Activated T-cell treated with anti-CD3 and anti-CD28 coated beads, Interleukin-2, amount 50 U/mL, for 4 hours (primary cell): ENCODE data around the gene ESYT1. TPM values are rescaled to one million over a fixed set of nuclear protein-coding genes. Genes with fewer than 3 reads are reported as not detected.
A peak's percentile ranks its signal among the peaks of the same experiment; 100 is the strongest.

ENCODE experiments used
- ATAC-seq, 2 donors: fragments of 200-7000 bp; cut with Tn5 transposase; one replicate each; pipeline ENCODE4 v1.10.0; 2021
- DNase-seq: peaks from one replicate; pipeline ENCODE4 v3.0.0-alpha.2; 2020
- H3K27me3 Mint-ChIP-seq: one replicate; pipeline ENCODE4 v1.8.0; 2021; ENCODE audit warnings: low read depth, mixed read lengths
- H3K36me3 Mint-ChIP-seq: one replicate; pipeline ENCODE4 v1.8.0; 2022; ENCODE audit warnings: mixed read lengths; ENCODE audit not compliant: insufficient read depth
- H3K4me1 Mint-ChIP-seq: one replicate; pipeline ENCODE4 v1.8.0; 2021; ENCODE audit warnings: low read depth, mixed read lengths
- H3K4me3 Mint-ChIP-seq: one replicate; pipeline ENCODE4 v1.8.0; 2021; ENCODE audit warnings: mild to moderate bottlenecking, moderate library complexity, mixed read lengths
- H3K9me3 Mint-ChIP-seq: one replicate; pipeline ENCODE4 v1.8.0; 2021; ENCODE audit warnings: mixed read lengths
- total RNA-seq, 3 donors: library from RNA; stranded (reverse); gene quantifications; one replicate each; pipeline ENCODE4 v1.2.1, GENCODE V29; 2021

The ESYT1 gene
- total RNA-seq, 3 donors from 2014 or later, result 95.9 to 113 (median 106) TPM

DNA sequence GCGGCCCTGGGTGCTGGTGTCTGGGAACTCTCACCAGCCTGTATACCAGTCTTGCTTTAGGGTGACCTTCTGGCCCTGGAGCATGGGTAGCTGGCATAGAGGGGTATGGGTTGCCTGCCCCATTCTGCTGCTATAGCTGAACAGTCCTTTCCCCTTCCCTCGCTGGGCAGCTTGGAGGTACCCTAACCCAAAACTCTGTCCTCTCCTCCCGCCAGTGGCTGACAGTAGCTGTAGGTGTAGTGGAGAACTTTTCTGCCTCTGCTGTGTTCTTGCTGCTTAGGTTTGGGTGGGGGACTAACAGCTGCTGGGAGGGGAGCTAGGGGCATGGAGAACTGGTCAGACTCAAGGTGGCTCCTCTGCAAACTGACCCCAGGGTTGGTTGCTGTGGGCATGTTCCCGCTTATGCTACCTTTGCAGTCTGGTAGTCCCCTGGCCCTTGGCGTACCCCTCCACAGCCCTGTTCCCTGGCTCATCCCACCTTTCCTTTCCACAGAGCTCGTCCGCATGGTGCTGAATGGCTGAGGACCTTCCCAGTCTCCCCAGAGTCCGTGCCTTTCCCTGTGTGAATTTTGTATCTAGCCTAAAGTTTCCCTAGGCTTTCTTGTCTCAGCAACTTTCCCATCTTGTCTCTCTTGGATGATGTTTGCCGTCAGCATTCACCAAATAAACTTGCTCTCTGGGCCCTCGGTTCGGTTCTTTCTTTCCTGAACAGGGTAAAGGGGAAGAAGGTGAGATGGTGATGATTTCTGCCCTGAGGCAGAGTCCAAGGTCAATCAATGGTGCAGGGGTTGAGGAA is 33.0 kb downstream of the ESYT1 start:
- H3K4me3 Mint-ChIP-seq, result peak overlapping the region; percentile 95
- H3K9me3 Mint-ChIP-seq, result no peaks in the 10 kb centered on the region
- no peak for DNase-seq
- peaks cover 38% of the 10 kb centered on the region for H3K36me3 Mint-ChIP-seq
- peaks cover 35% of the 10 kb centered on the region for H3K4me1 Mint-ChIP-seq
- ATAC-seq, result no peak
- H3K27me3 Mint-ChIP-seq, result no peaks in the 10 kb centered on the region

DNA sequence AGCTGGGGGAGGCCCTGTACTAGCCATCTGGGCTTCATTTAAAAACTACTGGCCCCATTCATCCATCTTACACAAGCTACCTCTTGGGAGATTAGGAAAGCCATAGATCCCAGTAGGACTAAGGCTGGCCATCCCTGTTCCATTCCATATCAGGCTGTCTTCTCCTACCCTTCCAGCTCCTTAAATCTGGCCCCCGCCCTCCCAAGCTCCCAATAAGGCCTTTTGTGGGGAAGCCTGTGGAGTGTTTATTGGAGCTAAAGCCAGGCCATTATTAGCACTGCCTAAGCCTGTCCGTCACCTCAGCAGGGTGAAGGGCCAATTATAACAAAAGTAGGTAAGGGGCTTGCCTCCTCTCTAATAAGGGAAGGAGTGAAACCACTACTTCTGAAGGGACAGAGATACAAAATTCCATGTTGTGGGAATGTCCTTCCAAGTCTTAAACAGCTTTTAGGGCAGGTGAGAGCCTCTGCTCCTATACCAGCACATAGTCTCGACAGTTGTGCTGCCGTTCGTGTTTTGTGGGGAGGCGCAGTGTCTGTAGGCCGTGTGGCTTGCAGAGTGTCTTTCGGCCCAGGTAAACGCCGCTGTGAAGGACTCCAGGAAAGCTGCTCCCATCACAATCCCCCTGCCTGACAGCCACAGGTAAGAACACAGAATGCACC is 33.8 kb downstream of the ESYT1 start:
- no peak for DNase-seq
- no peaks in the 10 kb centered on the region for H3K9me3 Mint-ChIP-seq
- ATAC-seq, result no peak
- H3K36me3 Mint-ChIP-seq, result peaks cover 38% of the 10 kb centered on the region
- no peaks in the 10 kb centered on the region for H3K27me3 Mint-ChIP-seq
- H3K4me3 Mint-ChIP-seq, result peak overlapping the region; percentile 95
- peaks cover 35% of the 10 kb centered on the region for H3K4me1 Mint-ChIP-seq

- H3K36me3 Mint-ChIP-seq, result peaks cover 42% of the 10 kb centered on the region
- no peak overlapping the region for H3K4me3 Mint-ChIP-seq
- ATAC-seq (no peak), DNase-seq (no peak)
- H3K27me3 Mint-ChIP-seq, result no peaks in the 10 kb centered on the region
- no peaks in the 10 kb centered on the region for H3K9me3 Mint-ChIP-seq
- H3K4me1 Mint-ChIP-seq, result peaks cover 28% of the 10 kb centered on the region
Measured at GRCh38 chr12:56162468-56163290, 34.6 kb downstream of the ESYT1 start.

DNA sequence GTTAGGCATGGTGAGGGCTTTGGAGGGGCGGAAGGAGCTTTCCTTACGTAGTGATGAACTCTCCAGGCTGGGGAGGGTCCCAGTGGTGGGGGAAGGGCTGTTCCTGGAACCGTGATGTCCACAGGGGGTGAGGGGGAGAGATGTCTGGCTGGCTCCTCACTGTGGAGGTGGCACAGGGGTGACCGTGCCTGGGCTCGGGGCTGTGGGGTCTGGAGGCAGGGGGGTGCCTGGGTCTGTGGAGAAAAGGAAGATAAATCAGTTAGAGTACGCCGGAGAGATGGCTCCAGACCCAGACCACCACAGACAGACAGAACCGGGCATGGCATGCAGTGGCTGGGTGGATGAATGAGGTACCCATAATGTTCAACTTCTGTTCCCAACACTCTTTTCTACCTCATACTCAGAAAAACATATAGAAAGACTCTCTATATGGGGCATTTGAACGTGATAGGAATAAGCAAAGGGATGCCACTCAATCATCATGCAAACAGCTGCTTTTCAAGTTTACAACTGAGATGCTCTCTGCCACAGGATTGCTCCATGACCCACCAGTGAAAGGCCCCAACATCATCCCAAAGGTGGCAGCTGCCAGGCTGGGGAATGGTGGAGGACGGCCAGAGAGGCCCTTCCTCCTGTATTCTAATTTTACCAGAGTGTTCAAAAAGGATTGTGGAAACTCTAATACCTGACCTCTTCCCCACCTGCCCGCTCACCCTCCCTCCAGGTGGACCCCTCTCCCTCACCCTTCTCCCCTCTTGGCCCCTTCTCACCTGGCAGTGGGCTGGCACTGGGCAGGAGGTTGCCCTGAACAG is 35.7 kb downstream of the ESYT1 start:
- no peak for DNase-seq

DNA sequence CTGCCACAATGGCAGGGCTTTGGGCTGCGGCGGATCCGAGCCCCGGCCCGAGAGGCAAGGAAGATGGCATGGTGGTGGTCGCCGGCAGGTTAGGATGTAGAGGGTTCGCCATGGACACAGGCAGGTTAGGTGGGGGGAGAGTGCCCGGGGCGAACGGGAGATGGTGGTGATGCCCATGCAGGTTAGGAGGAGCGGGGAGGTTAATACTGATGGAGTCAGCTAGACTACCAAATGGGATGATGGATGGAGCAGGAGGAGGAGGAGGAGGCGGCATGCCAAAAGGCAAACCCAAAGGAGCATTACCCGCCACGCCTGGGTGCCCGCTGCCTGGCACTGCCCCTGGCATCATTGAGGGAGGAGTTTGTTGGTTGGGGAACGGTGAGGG is 36.3 kb downstream of the ESYT1 start:
- Mint-ChIP-seq H3K4me1 (peaks cover 23% of the 10 kb centered on the region), H3K27me3 (no peaks in the 10 kb centered on the region), H3K4me3 (no peak overlapping the region), H3K9me3 (no peaks in the 10 kb centered on the region), H3K36me3 (peaks cover 41% of the 10 kb centered on the region)
- ATAC-seq (no peak), DNase-seq (no peak)

More for the DNA sequence above, 35.7 kb downstream of the ESYT1 start:
- no peak for ATAC-seq
- peaks cover 28% of the 10 kb centered on the region for H3K4me1 Mint-ChIP-seq
- no peaks in the 10 kb centered on the region for H3K9me3 Mint-ChIP-seq
- peaks cover 46% of the 10 kb centered on the region for H3K36me3 Mint-ChIP-seq
- H3K4me3 Mint-ChIP-seq, result no peak overlapping the region
- H3K27me3 Mint-ChIP-seq, result no peaks in the 10 kb centered on the region

- Mint-ChIP-seq H3K27me3 (no peaks in the 10 kb centered on the region), H3K4me1 (peaks cover 14% of the 10 kb centered on the region), H3K9me3 (no peaks in the 10 kb centered on the region), H3K36me3 (peaks cover 42% of the 10 kb centered on the region), H3K4me3 (no peak overlapping the region)
- DNase-seq (no peak), ATAC-seq (no peak)
Measured at GRCh38 chr12:56165369-56165768, 37.3 kb downstream of the ESYT1 start.

DNA sequence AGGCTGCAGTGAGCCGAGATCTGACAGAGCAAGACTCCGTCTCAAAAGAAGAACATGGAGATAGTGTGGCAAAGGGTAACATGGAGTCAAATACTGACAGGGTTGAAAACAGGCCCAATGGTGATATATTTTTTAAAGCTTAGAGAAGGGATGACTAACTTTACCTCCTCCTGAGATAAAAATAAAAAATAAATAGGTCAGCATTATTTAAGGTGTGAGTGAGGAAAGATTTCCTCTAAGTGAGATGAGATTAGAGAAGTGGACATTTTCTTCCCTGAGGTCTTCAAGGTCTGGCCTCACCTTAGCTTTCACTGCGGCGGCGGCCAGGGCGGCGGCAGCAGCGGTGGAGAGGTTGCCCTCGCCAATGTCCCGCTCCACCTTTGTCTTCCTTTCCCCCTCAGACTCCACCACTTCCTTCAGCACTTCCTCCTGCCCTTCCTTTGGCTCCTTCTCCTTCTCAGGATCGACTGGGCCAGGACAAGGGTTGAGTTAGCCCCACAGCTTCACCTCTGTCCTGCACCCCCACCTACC is 41.2 kb downstream of the ESYT1 start:
- Mint-ChIP-seq H3K27me3 (no peaks in the 10 kb centered on the region), H3K4me1 (no peaks in the 10 kb centered on the region), H3K36me3 (peaks cover 31% of the 10 kb centered on the region), H3K9me3 (no peaks in the 10 kb centered on the region), H3K4me3 (no peak overlapping the region)
- DNase-seq (no peak), ATAC-seq (no peak)

- Mint-ChIP-seq H3K36me3 (peaks cover 37% of the 10 kb centered on the region), H3K4me3 (no peak overlapping the region), H3K27me3 (no peaks in the 10 kb centered on the region), H3K9me3 (no peaks in the 10 kb centered on the region), H3K4me1 (no peaks in the 10 kb centered on the region)
- ATAC-seq (no peak), DNase-seq (no peak)
Measured at GRCh38 chr12:56172839-56173238, 44.8 kb downstream of the ESYT1 start.

- Mint-ChIP-seq H3K4me1 (no peaks in the 10 kb centered on the region), H3K27me3 (no peaks in the 10 kb centered on the region), H3K36me3 (peaks cover 46% of the 10 kb centered on the region), H3K4me3 (no peak overlapping the region), H3K9me3 (no peaks in the 10 kb centered on the region)
- ATAC-seq (no peak), DNase-seq (no peak)
Measured at GRCh38 chr12:56178347-56178746, 50.3 kb downstream of the ESYT1 start.

DNA sequence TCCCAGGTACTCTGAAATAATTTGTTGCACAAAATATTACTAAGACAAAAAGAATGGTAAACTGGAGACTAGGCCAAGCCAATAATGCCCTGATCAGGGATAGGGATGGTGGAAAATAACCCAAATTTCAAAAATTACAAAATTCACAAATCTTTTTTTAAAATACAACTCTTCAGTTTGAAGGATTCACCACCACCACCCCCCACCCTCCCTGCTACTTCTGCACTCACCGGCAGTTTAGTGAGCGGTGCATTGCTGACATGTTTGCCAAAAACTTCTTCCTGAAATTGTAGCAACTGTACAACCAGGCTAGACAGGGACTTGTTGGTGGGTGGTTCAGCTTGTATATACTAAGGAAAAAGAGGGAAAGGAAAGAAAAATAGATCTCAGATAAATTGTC is 58.9 kb downstream of the ESYT1 start:
- ATAC-seq (no peak), DNase-seq (no peak)
- H3K4me1 Mint-ChIP-seq, result peaks cover 31% of the 10 kb centered on the region
- peaks cover 18% of the 10 kb centered on the region for H3K36me3 Mint-ChIP-seq
- no peaks in the 10 kb centered on the region for H3K9me3 Mint-ChIP-seq
- H3K4me3 Mint-ChIP-seq, result peak overlapping the region; percentile 89
- peaks cover 2% of the 10 kb centered on the region for H3K27me3 Mint-ChIP-seq

DNA sequence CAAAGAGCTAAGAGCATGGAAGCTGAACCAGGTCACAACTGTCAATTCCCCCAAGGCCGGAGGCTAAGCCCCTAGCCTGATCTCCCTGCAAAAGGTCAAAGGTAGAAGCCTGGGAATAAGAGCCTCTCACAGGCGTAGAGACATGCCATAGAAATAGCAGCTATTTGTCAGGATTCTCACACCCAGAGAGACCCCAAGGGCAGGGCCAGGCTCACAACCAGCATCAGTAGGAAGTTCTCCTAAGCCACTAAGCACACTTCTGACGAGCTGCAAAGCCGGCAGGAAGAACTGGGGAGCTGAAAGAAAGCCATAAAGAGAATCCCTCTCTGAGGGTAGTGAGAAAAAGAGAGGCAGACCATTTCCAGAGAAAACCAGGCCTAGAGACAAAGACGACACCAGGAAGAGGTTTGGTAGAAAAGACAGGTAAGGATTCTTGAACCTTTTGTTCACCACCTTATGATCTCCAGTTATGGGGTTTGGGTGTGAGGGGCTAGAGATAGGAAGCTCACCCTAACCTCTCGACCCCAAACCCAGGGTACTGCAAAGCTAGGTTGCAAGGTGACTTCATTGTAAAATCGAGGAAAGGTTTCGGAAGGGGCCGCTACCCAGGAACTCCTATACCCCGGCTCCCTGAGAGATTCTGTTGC is 60.2 kb downstream of the ESYT1 start:
- ATAC-seq, result no peak
- peaks cover 2% of the 10 kb centered on the region for H3K27me3 Mint-ChIP-seq
- no peaks in the 10 kb centered on the region for H3K9me3 Mint-ChIP-seq
- H3K4me3 Mint-ChIP-seq, result peak overlapping the region; percentile 89
- H3K4me1 Mint-ChIP-seq, result peaks cover 38% of the 10 kb centered on the region
- peaks cover 18% of the 10 kb centered on the region for H3K36me3 Mint-ChIP-seq
- DNase-seq, result no peak

GRCh38 chr12:56188778-56189098 is 60.7 kb downstream of the ESYT1 start:
- peak; percentile 3 to 10 for ATAC-seq
- Mint-ChIP-seq H3K4me3 (peak overlapping the region; percentile 89), H3K4me1 (peaks cover 41% of the 10 kb centered on the region)

GRCh38 chr12:56189099-56189917 is 61.2 kb downstream of the ESYT1 start, which contains the start of gene SMARCC2:
Gene SMARCC2, minus strand, starts transcription at chr12:56189483. Its CDS starts 22 bp downstream, at chr12:56189461.
- Mint-ChIP-seq H3K27me3 (peaks cover 2% of the 10 kb centered on the region), H3K4me3 (peak within 1 kb of the TSS; percentile 97), H3K9me3 (no peaks in the 10 kb centered on the region), H3K36me3 (peaks cover 15% of the 10 kb centered on the region), H3K4me1 (peaks cover 41% of the 10 kb centered on the region)
- ATAC-seq, result peak; percentile 89
- DNase-seq, result peak; percentile 80

More at GRCh38 chr12:56188778-56189098, 60.7 kb downstream of the ESYT1 start:
- DNase-seq, result no peak
- Mint-ChIP-seq H3K9me3 (no peaks in the 10 kb centered on the region), H3K36me3 (peaks cover 18% of the 10 kb centered on the region), H3K27me3 (peaks cover 2% of the 10 kb centered on the region)
